ENCODE results near the gene KCNQ5. TPM values are rescaled to one million over a fixed set of nuclear protein-coding genes. Genes with fewer than 3 reads are reported as not detected.

KCNQ5 gene
- total and polyA plus RNA-seq, 11 donors, result 0.06 to 0.18 TPM; not detected in 9

DNA sequence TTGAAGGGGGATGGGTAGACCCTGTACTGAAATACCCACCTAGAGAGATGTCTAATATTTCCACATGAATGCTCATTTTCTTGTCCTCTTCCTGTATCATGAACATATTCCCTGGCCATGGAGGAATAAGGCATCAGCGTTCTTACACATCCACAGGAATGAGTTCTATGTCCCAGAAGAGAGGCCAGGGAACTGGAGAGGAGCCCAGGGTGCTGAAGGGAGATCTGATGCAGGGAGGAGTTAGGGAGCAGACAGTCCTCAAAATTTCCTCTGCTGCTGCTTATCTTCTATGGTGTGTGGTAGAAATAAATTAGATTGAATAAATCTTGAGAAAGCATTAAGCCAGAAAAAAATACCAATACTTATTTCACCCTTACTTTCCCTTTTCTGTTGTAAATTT is 295.0 kb downstream of the KCNQ5 start:
- no peak overlapping the region for H3K27ac ChIP-seq
- TF ChIP-seq POLR2A (IDR thresholded peaks at IDR 0.05) (no peak), CTCF (IDR thresholded peaks at IDR 0.05) (no peak)
- no peaks in the 10 kb centered on the region for H3K27me3 ChIP-seq
- DNase-seq (no peak), ATAC-seq (no peak)
- H3K36me3 ChIP-seq, result no peaks in the 10 kb centered on the region
- no peak overlapping the region for H3K4me3 ChIP-seq
- WGBS, 4 donors, result 47 to 79% (median 66%) methylated on average over 1 of the region's 1 CpG
- H3K4me1 ChIP-seq, result no peaks in the 10 kb centered on the region
- intact Hi-C loops (cut with DNase I), result no loop called here
- H3K9me3 ChIP-seq, result no peaks in the 10 kb centered on the region

- no peaks in the 10 kb centered on the region for H3K4me1 ChIP-seq
- DNase-seq (no peak), ATAC-seq (no peak)
- no peaks in the 10 kb centered on the region for H3K9me3 ChIP-seq
- WGBS, 4 donors, result 93 to 98% (median 94%) methylated on average over 1 of the region's 1 CpG
- no peak overlapping the region for H3K4me3 ChIP-seq
- intact Hi-C loops (cut with DNase I), result no loop called here
- TF ChIP-seq POLR2A (IDR thresholded peaks at IDR 0.05), result no peak
- TF ChIP-seq CTCF (IDR thresholded peaks at IDR 0.05), result no peak
- no peaks in the 10 kb centered on the region for H3K36me3 ChIP-seq
- no peaks in the 10 kb centered on the region for H3K27me3 ChIP-seq
- no peak overlapping the region for H3K27ac ChIP-seq
Measured at GRCh38 chr6:72922401-72922800, 300.5 kb downstream of the KCNQ5 start.

GRCh38 chr6:72925136-72925535 is 303.3 kb downstream of the KCNQ5 start:
- Histone ChIP-seq H3K4me3 (no peak overlapping the region), H3K36me3 (no peaks in the 10 kb centered on the region), H3K27me3 (no peaks in the 10 kb centered on the region), H3K27ac (no peak overlapping the region), H3K9me3 (no peaks in the 10 kb centered on the region), H3K4me1 (no peaks in the 10 kb centered on the region)
- ATAC-seq (no peak), DNase-seq (no peak)
- intact Hi-C loops (cut with DNase I), result no loop called here
- no peak for TF ChIP-seq POLR2A (IDR thresholded peaks at IDR 0.05)
- no peak for TF ChIP-seq CTCF (IDR thresholded peaks at IDR 0.05)

DNA sequence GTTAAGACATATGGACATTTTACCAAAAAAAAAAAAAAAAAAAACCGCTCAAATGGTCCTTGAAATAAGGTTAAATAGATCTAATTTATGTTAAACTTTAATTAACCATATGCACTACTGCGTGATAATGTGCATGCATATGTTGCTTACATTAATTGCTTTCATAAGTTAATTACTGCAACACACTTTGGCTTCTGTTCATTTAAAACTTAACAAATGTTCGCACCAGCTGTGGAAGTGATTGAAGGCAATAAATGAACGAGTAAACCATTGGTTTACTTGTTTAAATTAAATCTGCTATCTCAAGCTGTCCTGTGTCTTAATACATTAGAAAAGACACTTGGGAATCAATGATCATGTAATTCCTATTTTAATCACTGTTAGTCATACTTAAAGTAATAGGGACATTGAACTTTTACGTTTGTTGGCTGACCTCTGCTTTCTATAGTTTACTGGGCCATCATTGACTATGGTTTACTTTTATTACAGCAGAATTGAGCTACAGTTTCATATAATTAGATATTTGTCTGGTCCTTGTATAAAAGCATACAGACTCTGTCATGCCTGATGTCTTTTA is 308.8 kb downstream of the KCNQ5 start:
- intact Hi-C loops (cut with DNase I), result no loop called here
- no peak for ATAC-seq

More for the DNA sequence above, 308.8 kb downstream of the KCNQ5 start:
- 75 to 79% (median 77%) methylated on average over 5 of the region's 5 CpGs for WGBS, 4 donors
- H3K4me3 ChIP-seq, result no peak overlapping the region
- DNase-seq, result no peak
- no peak for TF ChIP-seq POLR2A (IDR thresholded peaks at IDR 0.05)
- no peak for TF ChIP-seq CTCF (IDR thresholded peaks at IDR 0.05)
- H3K36me3 ChIP-seq, result no peaks in the 10 kb centered on the region
- no peaks in the 10 kb centered on the region for H3K4me1 ChIP-seq
- no peaks in the 10 kb centered on the region for H3K27me3 ChIP-seq
- no peak overlapping the region for H3K27ac ChIP-seq
- no peaks in the 10 kb centered on the region for H3K9me3 ChIP-seq
